H9 (cell line): ENCODE results near the gene CCR9. TPM values are rescaled to one million over a fixed set of nuclear protein-coding genes. Genes with fewer than 3 reads are reported as not detected.

Source experiments
- DNase-seq: peaks from one replicate; pipeline ENCODE4 v3.0.0-alpha.2; 2017
- H2AFZ ChIP-seq: one replicate; pipeline ENCODE4 v1.6.1; 2013; ENCODE audit warnings: mild to moderate bottlenecking, low read length, control low read depth, moderate library complexity
- H2AK5ac ChIP-seq: 2 replicates; pipeline ENCODE4 v1.6.1; 2013; ENCODE audit warnings: low read length, control low read depth, mixed read lengths; ENCODE audit not compliant: insufficient read length
- H2BK120ac ChIP-seq: one replicate; pipeline ENCODE4 v1.6.1; 2013; ENCODE audit warnings: low read depth, mild to moderate bottlenecking, low read length, control low read depth, inconsistent platforms; ENCODE audit not compliant: poor library complexity, severe bottlenecking
- H2BK12ac ChIP-seq: 2 replicates; pipeline ENCODE4 v1.6.1; 2013; ENCODE audit warnings: low read length, control low read depth, mixed read lengths, low read depth; ENCODE audit not compliant: insufficient read length
- H2BK15ac ChIP-seq: 2 replicates; pipeline ENCODE4 v1.6.1; 2013; ENCODE audit warnings: low read depth, low read length, control low read depth
- H2BK20ac ChIP-seq: one replicate; pipeline ENCODE4 v1.6.1; 2013; ENCODE audit warnings: low read depth, mild to moderate bottlenecking, low read length, control low read depth, inconsistent platforms; ENCODE audit not compliant: poor library complexity, severe bottlenecking
- H2BK5ac ChIP-seq: 2 replicates; pipeline ENCODE4 v1.6.1; 2013; ENCODE audit warnings: low read length, control low read depth, mixed read lengths; ENCODE audit not compliant: insufficient read length
- H3K14ac ChIP-seq: 2 replicates; pipeline ENCODE4 v1.6.1; 2013; ENCODE audit warnings: low read length, control low read depth; ENCODE audit not compliant: insufficient read depth
- H3K18ac ChIP-seq: 2 replicates; pipeline ENCODE4 v1.6.1; 2013; ENCODE audit warnings: low read depth, mild to moderate bottlenecking, mixed read lengths, low read length, control low read depth; ENCODE audit not compliant: insufficient read length
- H3K23ac ChIP-seq: 2 replicates; pipeline ENCODE4 v1.6.1; 2013; ENCODE audit warnings: low read length, control low read depth, mixed read lengths, low read depth; ENCODE audit not compliant: insufficient read length
- H3K23me2 ChIP-seq: 2 replicates; pipeline ENCODE4 v1.6.1; 2013; ENCODE audit warnings: low read depth, mild to moderate bottlenecking, mixed read lengths, low read length, control low read depth; ENCODE audit not compliant: insufficient read length, poor library complexity, severe bottlenecking
- H3K27ac ChIP-seq: 2 replicates; pipeline ENCODE4 v1.5.1; 2013; ENCODE audit warnings: low read length, control low read depth, mixed read lengths, low read depth; ENCODE audit not compliant: insufficient read length
- H3K27me3 ChIP-seq: 2 replicates; pipeline ENCODE4 v1.6.1; 2013; ENCODE audit warnings: low read length, control low read depth, inconsistent platforms; ENCODE audit not compliant: insufficient read depth
- H3K4ac ChIP-seq: 2 replicates; pipeline ENCODE4 v1.6.1; 2013; ENCODE audit warnings: low read depth, mild to moderate bottlenecking, control low read depth, inconsistent platforms, low read length, moderate library complexity
- H3K4me1 ChIP-seq: 2 replicates; pipeline ENCODE4 v1.6.1; 2013; ENCODE audit warnings: low read length, control low read depth, inconsistent platforms; ENCODE audit not compliant: insufficient read depth
- H3K4me2 ChIP-seq: 2 replicates; pipeline ENCODE4 v1.6.1; 2013; ENCODE audit warnings: low read length, control low read depth, mixed read lengths; ENCODE audit not compliant: insufficient read length, insufficient read depth
- H3K56ac ChIP-seq: 2 replicates; pipeline ENCODE4 v1.6.1; 2013; ENCODE audit warnings: low read depth, mild to moderate bottlenecking, mixed read lengths, low read length, control low read depth; ENCODE audit not compliant: insufficient read length
- H3K79me1 ChIP-seq: 2 replicates; pipeline ENCODE4 v1.6.1; 2013; ENCODE audit warnings: low read depth, mild to moderate bottlenecking, moderate library complexity, low read length, control low read depth, inconsistent platforms; ENCODE audit not compliant: insufficient read depth, poor library complexity, severe bottlenecking
- H3K79me2 ChIP-seq: 2 replicates; pipeline ENCODE4 v1.6.1; 2013; ENCODE audit warnings: low read length, control low read depth, inconsistent platforms; ENCODE audit not compliant: insufficient read depth
- H3K9ac ChIP-seq: 2 replicates; pipeline ENCODE4 v1.6.1; 2013; ENCODE audit warnings: low read length, control low read depth, mixed read lengths; ENCODE audit not compliant: insufficient read length; ENCODE audit errors: extremely low read depth
- H3K9me3 ChIP-seq: one replicate; pipeline ENCODE4 v1.6.1; 2013; ENCODE audit warnings: low read depth, low read length, inconsistent platforms; ENCODE audit not compliant: control insufficient read depth
- H3T11ph ChIP-seq: one replicate; pipeline ENCODE4 v1.6.1; 2013; ENCODE audit warnings: mild to moderate bottlenecking, low read length, control low read depth, inconsistent platforms
- H4K20me1 ChIP-seq: one replicate; pipeline ENCODE4 v1.6.1; 2013; ENCODE audit not compliant: control insufficient read depth, insufficient read length, insufficient read depth
- H4K5ac ChIP-seq: 2 replicates; pipeline ENCODE4 v1.6.1; 2013; ENCODE audit warnings: low read depth, mild to moderate bottlenecking, mixed read lengths, low read length, control low read depth; ENCODE audit not compliant: insufficient read length
- H4K8ac ChIP-seq: replicated peaks from 2 replicates; pipeline ENCODE4 v1.6.1; 2013; ENCODE audit warnings: low read length, control low read depth, mixed read lengths, low read depth; ENCODE audit not compliant: insufficient read length
- H4K91ac ChIP-seq: 2 replicates; pipeline ENCODE4 v1.6.1; 2013; ENCODE audit warnings: low read depth, mild to moderate bottlenecking, moderate library complexity, mixed read lengths, low read length, control low read depth; ENCODE audit not compliant: insufficient read length
- H3K27ac Mint-ChIP-seq, 3 experiments: 2 replicates in 2 of 3; 3 replicates in 1 of 3; pipeline ENCODE4 v1.8.0; 2020 to 2021; ENCODE audit warnings: mixed read lengths in 3 of 3, mild to moderate bottlenecking in 1 of 3, moderate library complexity in 1 of 3
- H3K27me3 Mint-ChIP-seq: 2 replicates; pipeline ENCODE4 v1.8.0; 2021; ENCODE audit warnings: low read depth, mild to moderate bottlenecking, moderate library complexity, mixed read lengths
- H3K36me3 Mint-ChIP-seq, 3 experiments: 2 replicates in 2 of 3; 3 replicates in 1 of 3; pipeline ENCODE4 v1.8.0; 2020 to 2021; ENCODE audit warnings: low read depth in 3 of 3, mixed read lengths in 3 of 3; ENCODE audit not compliant: insufficient read depth in 1 of 3
- H3K4me1 Mint-ChIP-seq, 2 experiments: 2 replicates each; pipeline ENCODE4 v1.8.0; 2020; ENCODE audit warnings: mixed read lengths in 2 of 2
- H3K4me3 Mint-ChIP-seq, 2 experiments: 2 replicates in 1 of 2; 3 replicates in 1 of 2; pipeline ENCODE4 v1.8.0; 2020 to 2021; ENCODE audit warnings: mild to moderate bottlenecking in 2 of 2, mixed read lengths in 2 of 2, moderate library complexity in 1 of 2
- H3K9me3 Mint-ChIP-seq, 2 experiments: 2 replicates in 1 of 2; 3 replicates in 1 of 2; pipeline ENCODE4 v1.8.0; 2020; ENCODE audit warnings: mild to moderate bottlenecking in 2 of 2, mixed read lengths in 2 of 2, moderate library complexity in 1 of 2
- CTCF ChIP-seq: fragments of 200-600 bp; sonication (generic); conservative IDR thresholded peaks from 3 replicates; pipeline ENCODE4 v1.8.0; 2021; ENCODE audit warnings: antibody characterized with exemption, mild to moderate bottlenecking
- WGBS: extraction: QIAGEN DNeasy Blood & Tissue Kit; methylation state at CpG from one replicate; pipeline ENCODE4 v1.1.7; 2013; ENCODE audit warnings: missing lambda C conversion rate, low lambda C conversion rate, mixed read lengths; ENCODE audit not compliant: insufficient read length; ENCODE audit errors: extremely low coverage; 5-methylcytosine and 5-hydroxymethylcytosine counted together
- total RNA-seq: library from RNA; stranded (reverse); gene quantifications from 2 replicates; pipeline ENCODE4 v1.2.1, GENCODE V29; 2021

Gene CCR9
- total RNA-seq, 1 experiment from 2014 or later: not detected

- no peak for DNase-seq
- H2BK20ac ChIP-seq: no peak overlapping the region
- H3K56ac ChIP-seq: no peak overlapping the region
- no peak overlapping the region for H3K9ac ChIP-seq
- no peak overlapping the region for H4K8ac ChIP-seq
- no peak overlapping the region for H3K27ac ChIP-seq
- no peak overlapping the region for H2BK12ac ChIP-seq
- no peaks in the 10 kb centered on the region for H3K4me1 ChIP-seq
- H2AK5ac ChIP-seq: no peak overlapping the region
- no peak for TF ChIP-seq CTCF
- H3T11ph ChIP-seq: no peak overlapping the region
- Mint-ChIP-seq H3K36me3 (peaks cover 17 to 64% (median 61%) of the 10 kb centered on the region in 3 experiments; a peak in 6 of 7 replicates), H3K27me3 (no peaks in the 10 kb centered on the region), H3K27ac (no peak overlapping the region), H3K4me1 (no peaks in the 10 kb centered on the region), H3K4me3 (no peak overlapping the region), H3K9me3 (no peaks in the 10 kb centered on the region)
- H2BK120ac ChIP-seq: no peak overlapping the region
- H3K23ac ChIP-seq: no peak overlapping the region
- WGBS: no CpG with 5 or more reads among the region's 6 CpGs
- no peak overlapping the region for H2BK5ac ChIP-seq
- H3K27me3 ChIP-seq: no peaks in the 10 kb centered on the region
- no peak overlapping the region for H4K5ac ChIP-seq
- H4K20me1 ChIP-seq: no peaks in the 10 kb centered on the region
- no peaks in the 10 kb centered on the region for H3K9me3 ChIP-seq
- no peak overlapping the region for H2BK15ac ChIP-seq
- H3K14ac ChIP-seq: no peak overlapping the region
- no peak overlapping the region for H3K18ac ChIP-seq
- no peak overlapping the region for H4K91ac ChIP-seq
- no peaks in the 10 kb centered on the region for H3K79me1 ChIP-seq
- H3K4me2 ChIP-seq: no peak overlapping the region
- H3K23me2 ChIP-seq: no peaks in the 10 kb centered on the region
- H2AFZ ChIP-seq: no peak overlapping the region
- H3K79me2 ChIP-seq: no peaks in the 10 kb centered on the region
- H3K4ac ChIP-seq: no peak overlapping the region
Measured at GRCh38 chr3:45948881-45949280, 62.5 kb downstream of the CCR9 start.
